DMS 273 treated with DMSO at 0.1 percent for 48 hours (cell line): ENCODE measurements around the gene MAP2K3.
"Not testable (repeated sequence)": the region's sequence is repeated elsewhere in the genome, so short reads cannot be mapped to it uniquely, and the experiment has no call there.

Experiments used
- DNase-seq: peaks from one replicate; lab custom pipeline; 2025; lab: John Stamatoyannopoulos, UW

Gene MAP2K3

DNA sequence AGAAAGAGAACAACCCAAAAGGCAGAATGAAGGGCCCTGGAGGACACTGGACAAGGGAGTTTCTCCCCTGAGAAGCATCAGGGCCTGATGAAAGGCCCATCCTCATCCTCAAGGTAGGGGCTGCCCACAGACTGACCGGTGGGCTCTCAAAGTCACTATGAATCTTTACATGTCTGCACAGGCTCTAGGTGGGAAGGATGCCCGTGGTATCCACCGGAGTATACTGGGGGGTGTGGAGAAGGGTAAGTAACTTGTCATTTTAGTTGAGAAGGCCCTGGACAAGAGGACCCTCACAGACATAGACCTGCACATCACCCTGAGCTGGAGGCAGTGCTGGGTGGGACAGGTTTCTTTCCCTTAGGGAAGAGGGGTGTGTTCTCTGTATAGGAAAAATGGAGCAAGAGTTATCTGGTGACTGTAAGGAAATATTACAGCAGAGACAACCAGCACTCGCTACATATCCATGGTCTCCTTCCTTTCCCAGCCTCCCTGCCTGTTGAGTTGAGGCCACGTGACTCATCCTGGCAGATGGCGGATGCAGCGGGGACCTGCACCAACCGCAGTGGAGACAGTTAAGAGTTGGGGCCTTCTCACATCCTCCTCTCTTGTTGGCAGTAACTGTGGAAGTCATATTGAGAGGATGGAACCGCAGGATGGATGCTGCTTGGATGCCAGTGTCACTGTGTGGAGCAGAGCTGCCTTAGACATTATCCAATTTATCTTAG lies 46.1 kb downstream of the MAP2K3 start:
- DNase-seq, result no peak

GRCh38 chr17:21336541-21337294 lies 52.2 kb downstream of the MAP2K3 start:
- not testable (repeated sequence) for DNase-seq

DNA sequence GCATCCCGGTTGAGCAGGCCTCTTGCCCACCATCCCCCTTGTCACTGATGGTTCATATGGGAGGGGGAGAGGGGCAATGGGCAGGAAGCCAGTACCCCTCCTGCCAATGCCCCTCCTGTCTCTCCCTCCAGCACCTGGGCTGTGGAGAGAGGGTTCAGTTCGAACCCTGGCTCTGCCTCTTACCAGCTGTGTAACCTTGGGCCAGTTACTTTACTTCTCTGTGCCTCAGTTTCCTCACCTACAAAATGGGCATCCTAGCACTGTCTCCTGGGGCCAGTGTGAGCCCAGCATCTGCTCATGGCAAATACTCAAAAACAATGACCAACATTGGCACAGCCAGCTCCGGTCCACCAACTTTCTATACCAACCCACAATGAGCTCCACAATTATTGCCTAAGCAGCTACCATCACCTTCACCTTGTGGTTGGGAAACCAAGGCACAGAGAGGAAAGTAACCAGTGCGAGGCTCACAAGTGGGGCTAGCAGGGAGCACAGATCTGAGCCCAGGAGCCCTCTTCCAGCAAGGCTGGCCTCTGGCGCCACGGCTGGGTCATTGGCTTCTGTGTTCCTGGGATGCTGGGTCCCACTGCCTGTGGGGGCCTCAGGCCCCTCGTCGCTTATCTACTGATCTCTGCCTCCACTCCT lies 53.6 kb downstream of the MAP2K3 start:
- DNase-seq, result not testable (repeated sequence)

DNA sequence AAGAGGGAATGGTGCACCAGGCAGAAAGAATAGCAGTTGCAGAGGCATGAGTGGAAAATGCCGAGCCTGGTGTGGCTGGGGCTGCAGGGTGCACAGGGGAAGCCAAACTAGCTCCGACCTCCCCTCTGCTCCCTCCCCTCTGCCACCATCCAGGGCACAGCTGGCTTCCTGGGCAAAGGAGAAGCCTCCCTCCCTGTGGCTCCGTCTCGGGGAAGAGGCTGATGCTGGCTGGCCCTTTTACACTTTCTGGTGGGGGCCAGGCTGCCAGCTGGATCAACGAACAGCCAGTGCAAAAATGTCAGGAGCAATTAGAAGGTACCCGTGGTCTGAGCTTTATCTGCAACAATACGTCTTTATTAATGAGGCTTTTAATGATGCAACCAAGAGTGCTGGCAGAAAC lies 54.5 kb downstream of the MAP2K3 start:
- DNase-seq, result no peak

GRCh38 chr17:21339571-21339970 lies 55.1 kb downstream of the MAP2K3 start:
- DNase-seq, result not testable (repeated sequence)

DNA sequence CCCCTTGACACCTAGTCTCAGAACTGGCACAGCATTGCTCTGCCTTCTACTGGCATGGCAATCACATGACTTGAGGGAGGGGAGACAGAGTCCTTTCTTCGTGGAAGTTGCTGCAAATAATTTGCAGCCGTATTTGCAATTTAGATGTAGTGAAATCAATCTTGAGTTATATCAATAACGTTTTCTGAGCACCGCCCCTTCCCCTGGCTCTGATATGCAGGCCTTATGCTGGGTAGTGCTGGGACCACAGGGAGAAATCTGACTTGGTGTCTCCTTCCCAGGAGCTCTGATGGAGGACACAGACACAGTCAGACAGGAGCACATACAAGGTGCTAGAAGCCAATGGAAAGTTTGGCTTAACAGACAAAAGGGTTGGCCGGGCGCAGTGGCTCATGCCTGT lies 55.9 kb downstream of the MAP2K3 start:
- DNase-seq, result not testable (repeated sequence)

GRCh38 chr17:21341279-21341678 lies 56.8 kb downstream of the MAP2K3 start:
- not testable (repeated sequence) for DNase-seq

DNA sequence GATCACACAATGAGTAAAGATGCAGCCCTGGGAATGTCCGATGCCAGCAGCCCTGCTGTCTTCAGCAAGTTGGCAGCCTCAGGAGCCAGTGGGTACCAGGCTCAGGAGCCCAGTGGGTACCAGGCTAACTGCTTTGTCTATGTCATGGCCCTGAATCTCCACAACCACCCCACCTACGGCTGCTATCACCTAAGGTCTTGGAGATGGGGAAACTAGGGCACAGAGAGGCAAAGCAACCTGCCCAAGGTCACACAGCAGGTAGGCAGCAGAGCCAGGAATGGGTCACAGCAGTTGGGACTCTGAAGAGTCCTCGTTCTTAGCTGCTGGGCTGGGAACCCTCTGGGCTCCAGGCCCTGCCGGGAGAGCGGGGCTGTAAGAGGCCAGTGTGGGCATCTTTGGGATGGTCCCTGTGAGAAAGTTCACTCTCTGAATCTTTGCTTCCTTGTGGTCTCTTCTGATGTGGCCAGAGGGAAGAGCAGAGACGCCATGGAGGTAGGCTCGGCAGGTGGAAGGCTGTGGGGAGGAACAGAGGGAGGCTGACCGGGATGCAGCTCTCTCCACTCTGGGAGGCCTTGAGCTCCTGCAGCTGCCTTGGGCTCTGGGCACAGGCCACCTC lies 57.5 kb downstream of the MAP2K3 start:
- DNase-seq, result not testable (repeated sequence)

DNA sequence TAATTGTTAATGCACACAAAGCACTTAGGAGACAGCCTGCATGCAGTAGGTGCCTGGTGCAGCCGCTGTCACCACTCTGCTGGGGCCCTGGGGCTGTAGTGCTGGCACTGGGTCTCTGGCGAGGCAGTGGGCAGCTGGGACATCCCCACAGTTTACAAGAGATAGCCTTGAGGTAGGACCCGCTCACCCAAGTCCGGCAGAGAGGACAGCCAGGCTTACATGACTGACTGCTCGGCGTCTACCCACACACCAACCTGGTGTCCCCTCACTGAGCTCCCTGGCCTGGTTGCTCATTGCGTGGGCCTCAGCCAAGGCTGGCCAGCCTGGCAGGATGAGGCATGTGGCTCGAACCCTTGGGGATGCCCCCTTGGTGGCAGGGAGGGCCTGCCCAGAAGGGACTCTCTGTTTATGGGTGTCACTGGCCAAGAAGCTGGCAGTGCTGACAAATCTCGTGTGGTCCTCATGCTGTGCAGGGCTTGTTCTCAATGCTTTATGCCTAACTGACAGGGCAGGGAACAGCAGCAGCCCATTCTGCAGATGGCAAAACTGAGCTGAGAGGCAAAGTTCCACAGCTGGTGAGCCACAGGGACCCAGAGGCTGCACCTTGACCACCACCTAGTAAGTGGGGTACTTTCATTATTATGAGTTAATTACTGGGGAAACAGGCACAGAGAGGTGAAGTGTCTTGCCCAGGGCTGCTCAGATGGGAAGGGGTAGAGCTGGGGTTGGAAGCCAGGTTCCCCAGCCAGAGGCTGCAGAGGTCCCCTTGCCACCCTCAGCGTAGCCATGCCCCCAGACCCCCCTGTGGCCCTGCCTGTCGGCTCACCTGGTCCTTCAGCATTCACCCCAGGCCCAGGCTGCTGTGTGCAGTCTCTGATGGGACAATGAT lies 58.8 kb downstream of the MAP2K3 start:
- not testable (repeated sequence) for DNase-seq

DNA sequence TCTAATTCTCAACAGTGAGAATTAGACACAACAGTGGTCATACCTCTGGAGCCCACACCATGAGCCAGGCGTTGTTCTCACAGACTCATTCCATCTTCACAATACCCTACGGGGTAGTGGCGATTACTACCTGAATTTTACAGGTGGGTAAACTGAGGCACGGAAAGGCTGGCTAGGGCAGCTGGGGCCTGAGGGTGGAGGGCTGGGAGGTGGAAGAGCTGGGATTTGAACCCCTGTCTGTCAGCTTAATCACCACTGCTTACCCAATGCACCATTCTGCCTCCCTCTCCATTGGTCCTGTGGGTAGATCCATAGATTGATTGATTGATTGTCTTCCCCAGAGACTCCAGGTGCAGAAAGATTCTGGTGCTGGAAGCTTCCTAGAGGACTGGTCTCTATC lies 60.3 kb downstream of the MAP2K3 start:
- DNase-seq, result not testable (repeated sequence)

DNA sequence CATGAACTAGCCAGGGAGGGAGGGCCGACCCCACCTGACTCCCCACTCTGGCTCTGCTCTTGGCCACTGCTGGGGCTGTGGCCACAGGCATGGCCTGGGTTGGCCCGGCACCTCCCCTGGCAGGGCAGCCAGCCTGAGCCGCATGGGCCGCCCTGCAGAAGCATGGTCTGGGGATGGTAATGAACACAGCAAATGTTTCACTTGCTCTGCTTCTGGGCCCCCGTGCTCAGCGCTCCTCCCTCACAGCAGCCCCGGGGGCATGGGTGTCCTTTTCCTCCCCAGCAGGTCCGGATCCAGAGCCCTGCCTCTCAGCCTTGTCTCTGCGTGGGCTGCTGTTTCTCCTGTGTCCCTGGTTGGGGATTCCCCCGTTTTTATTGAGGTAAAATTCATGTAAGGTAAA lies 60.7 kb downstream of the MAP2K3 start:
- DNase-seq, result no peak

DNA sequence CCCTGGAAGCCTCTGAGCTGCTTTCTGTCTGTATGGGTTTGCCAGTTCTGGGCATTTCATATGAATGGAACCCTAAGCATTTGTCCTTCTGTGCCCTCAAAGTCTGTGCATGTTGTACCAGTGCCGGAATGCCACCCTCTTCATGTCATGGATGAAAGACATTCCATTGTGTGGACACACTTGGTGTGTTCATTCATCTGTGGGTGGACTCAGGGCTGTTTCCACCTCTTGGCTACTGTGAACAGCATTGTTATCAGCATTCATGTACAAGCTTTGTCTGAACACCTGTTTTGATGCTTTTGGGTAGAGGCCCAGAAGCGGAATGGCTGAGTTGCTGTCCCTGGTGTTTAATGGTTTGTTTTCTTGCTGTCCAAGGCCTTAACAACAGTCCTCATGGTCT lies 61.6 kb downstream of the MAP2K3 start:
- DNase-seq, result not testable (repeated sequence)

DNA sequence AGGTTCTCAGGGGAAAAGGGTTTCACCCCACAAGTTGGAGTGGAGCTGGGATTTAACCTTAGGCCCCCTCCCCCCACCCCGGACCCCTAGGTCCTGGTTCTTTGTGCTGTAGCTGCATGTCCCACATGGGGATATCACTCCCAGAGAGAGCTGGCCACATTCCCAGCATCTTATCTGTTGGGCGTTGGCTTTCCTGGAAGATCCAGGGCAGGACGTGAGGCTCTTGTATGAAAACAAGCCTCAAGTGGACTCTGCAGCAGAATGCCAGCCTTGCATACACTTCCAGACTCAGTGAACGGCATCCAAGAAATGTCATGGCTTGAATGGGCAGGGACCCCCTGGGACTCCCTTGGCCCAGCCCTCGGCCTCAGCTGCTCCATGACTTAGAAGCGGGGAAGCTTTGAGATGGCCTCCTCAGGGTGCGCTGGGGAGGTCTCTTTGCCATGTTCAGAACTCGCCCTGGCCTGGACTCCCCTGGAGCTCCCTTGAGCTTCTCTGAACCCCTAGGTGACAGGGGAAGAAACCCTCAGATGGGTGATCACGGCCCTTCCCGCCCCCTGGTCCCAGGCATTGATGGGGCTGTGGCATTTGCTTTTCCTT lies 62.2 kb downstream of the MAP2K3 start:
- not testable (repeated sequence) for DNase-seq

DNA sequence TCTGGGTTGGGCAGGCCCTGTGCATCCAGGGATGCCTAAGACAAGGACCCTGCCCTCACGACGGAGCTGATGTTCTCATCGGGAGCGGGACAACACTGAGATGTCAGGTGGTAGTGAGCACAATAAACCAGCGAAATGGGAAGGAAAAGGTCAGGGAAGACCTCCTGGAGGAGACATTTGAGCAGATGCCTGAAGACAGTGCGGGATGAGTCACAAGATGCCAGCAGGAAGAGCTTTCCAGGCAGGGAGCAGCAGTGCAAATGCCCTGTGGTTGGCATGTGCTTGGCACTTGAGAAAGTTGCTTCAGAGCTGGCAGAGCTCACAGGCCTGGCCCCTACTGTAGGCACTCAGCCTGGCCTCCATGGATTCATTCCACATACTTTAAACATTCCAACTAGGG lies 63.1 kb downstream of the MAP2K3 start:
- DNase-seq, result not testable (repeated sequence)

DNA sequence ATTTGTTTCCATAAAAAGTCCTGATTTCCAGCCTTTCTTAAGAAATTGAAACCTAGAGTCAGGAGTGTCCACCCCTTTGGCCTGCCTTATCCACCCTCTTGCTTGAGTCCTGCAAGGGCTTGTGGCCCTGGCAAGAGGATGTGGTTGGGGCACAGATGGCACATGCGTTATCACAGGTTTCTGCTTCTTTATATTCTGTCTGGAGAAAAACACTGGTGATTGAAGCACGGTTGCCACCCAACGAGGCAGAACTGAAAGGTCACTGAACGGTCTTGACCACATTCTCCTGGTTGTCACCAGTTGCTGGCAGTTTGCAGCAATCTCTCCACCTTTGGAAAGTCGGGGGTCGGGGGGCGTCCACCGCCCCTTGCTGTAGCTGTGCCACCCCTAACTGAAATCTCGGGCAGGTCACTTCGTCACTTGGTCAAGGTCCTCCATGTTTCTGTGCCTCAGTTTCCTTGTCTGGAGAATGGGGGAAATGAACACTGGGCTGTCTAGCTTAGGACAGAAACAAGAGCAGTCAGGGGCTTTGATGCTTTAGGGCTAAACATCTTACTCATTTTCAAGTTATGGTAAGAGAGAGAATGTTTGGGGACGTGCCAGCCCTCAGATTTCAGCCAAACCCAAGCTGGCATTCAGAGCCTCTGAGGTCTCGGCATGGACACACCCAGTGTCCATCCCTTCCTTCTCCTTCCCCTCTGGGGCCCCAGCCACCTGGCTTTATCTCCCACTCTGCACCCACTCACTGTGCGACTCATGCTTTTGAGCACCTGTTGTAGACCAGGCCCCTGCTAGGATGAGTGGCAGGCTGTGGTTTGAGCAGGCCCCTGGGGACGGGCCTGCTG lies 63.8 kb downstream of the MAP2K3 start:
- not testable (repeated sequence) for DNase-seq

GRCh38 chr17:21348926-21349261 lies 64.4 kb downstream of the MAP2K3 start:
- not testable (repeated sequence) for DNase-seq

DNA sequence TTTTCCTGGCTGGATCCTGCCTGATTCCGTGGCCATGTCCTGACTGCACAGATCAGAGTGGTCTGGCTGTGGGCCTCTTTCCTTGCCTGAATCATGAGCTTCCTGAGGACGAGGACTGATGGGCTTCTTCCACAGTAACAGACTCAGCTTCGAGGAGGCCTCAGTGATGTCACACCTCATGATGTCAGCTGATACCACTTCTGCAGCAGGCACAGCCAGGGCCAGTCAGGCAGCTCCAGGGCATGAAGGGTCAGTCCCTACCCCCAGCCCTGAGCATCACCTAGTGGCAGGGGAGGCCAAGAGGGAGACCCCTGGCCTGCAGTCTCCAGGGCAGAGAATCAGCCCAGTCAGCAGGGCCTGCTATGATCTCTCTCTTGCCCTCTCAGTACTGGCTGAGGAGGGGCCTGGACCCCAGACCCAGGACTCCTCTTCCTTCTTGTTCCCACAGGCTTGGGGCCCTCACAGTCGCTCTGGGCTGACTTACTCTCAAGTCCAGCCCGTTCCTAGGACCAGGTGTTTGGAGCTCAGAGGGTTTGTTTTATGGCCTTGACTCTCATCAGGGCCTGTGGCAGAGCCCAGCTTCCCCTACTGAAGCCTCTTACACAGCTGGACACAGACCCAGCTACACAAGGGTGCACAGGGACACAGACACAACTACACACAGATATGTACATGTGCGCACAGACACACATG lies 65.0 kb downstream of the MAP2K3 start:
- not testable (repeated sequence) for DNase-seq

DNA sequence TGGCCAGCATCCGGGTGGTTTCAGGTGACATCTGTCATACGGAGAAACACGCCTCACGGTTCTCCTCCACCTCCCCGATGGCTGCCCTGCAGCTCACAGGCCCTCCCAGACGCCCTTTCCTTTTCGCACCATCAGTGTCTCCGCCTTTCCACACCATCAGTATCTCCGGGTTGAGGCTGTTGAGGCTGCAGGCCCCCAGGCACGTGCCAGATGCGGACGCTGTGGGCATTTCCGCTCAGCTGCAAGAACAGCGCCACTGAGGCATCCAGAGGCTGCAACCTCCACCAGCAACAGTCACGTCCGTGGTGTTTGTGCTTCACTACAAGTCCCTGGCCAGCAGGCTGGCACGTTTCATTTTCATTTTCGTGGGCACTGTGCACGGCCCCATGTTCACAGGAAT lies 66.0 kb downstream of the MAP2K3 start:
- not testable (repeated sequence) for DNase-seq

DNA sequence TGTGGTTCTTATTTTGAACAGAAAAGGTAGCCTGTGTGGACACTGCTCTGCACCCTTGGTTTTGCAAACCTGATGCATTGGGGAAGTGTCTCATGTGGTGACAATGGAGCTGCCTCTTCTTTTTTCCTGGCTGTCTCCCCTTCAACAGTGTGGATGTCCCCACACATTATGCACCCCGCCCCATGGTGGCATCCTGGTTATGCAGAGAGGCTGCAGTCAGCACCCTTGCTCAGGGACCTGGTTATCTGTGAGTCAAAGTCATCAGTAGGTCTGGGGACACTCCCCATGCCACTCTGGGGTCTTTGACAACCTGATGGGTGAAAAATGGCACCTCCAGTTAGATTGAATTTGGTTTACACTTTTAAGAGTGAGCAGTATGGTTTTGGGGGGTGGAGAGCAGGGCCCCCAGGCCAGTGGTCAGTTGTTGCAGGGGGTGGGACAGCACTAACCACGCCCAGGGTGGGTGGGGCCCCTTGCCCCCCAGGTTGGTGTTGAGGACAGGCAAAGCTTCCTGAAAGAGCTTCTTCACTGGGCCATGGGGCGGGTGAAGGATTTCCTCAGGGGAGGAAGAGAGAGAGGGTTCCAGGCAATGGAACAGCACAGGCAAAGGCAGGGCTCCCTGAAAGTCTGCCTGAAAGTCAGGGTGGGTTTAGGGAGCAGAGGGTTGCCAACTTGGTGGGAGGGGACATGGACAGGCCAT lies 67.0 kb downstream of the MAP2K3 start:
- no peak for DNase-seq
